Islet precursor cell (in vitro differentiated cells): ENCODE data around the gene PRKAR2A.

Experiments used
- DNase-seq: peaks from one replicate; pipeline ENCODE4 v3.0.0-alpha.2; 2018

Gene PRKAR2A

GRCh38 chr3:48847504-48848423 is at the start of gene PRKAR2A:
Gene PRKAR2A (minus strand): TSS chr3:48847874. CDS start chr3:48847596, 278 bp downstream.
- peak; percentile 91 for DNase-seq

- no peak for DNase-seq
Measured at GRCh38 chr3:48896936-48897335, 49.3 kb upstream of the PRKAR2A start.

- DNase-seq, result no peak
Measured at GRCh38 chr3:48894516-48894915, 46.8 kb upstream of the PRKAR2A start.

GRCh38 chr3:48891606-48892005 is 43.9 kb upstream of the PRKAR2A start:
- DNase-seq, result no peak

GRCh38 chr3:48885753-48886152 is 38.1 kb upstream of the PRKAR2A start:
- no peak for DNase-seq

- no peak for DNase-seq
Measured at GRCh38 chr3:48881652-48882114, 34.0 kb upstream of the PRKAR2A start.

GRCh38 chr3:48881006-48881405 is 33.3 kb upstream of the PRKAR2A start:
- no peak for DNase-seq

GRCh38 chr3:48879994-48880377 is 32.3 kb upstream of the PRKAR2A start:
- no peak for DNase-seq

- no peak for DNase-seq
Measured at GRCh38 chr3:48879307-48879993, 31.8 kb upstream of the PRKAR2A start.

GRCh38 chr3:48877671-48878070 is 30.0 kb upstream of the PRKAR2A start:
- no peak for DNase-seq

- no peak for DNase-seq
Measured at GRCh38 chr3:48863122-48863521, 15.4 kb upstream of the PRKAR2A start.

- no peak for DNase-seq
Measured at GRCh38 chr3:48859206-48859605, 11.5 kb upstream of the PRKAR2A start.

GRCh38 chr3:48858709-48859108 is 11.0 kb upstream of the PRKAR2A start:
- DNase-seq, result no peak

- no peak for DNase-seq
Measured at GRCh38 chr3:48857641-48858040, 10.0 kb upstream of the PRKAR2A start.

GRCh38 chr3:48856469-48856868 is 8.8 kb upstream of the PRKAR2A start:
- no peak for DNase-seq

GRCh38 chr3:48855681-48856447 is 8.2 kb upstream of the PRKAR2A start:
- DNase-seq, result no peak

- no peak for DNase-seq
Measured at GRCh38 chr3:48852151-48852550, 4.5 kb upstream of the PRKAR2A start.

- DNase-seq, result no peak
Measured at GRCh38 chr3:48851407-48851806, 3.7 kb upstream of the PRKAR2A start.

- DNase-seq, result no peak
Measured at GRCh38 chr3:48848816-48849515, 1.3 kb upstream of the PRKAR2A start.

- peak; percentile 87 for DNase-seq
Measured at GRCh38 chr3:48847053-48847503, 596 bp downstream of the PRKAR2A start.

- DNase-seq, result no peak
Measured at GRCh38 chr3:48845170-48845569, 2.5 kb downstream of the PRKAR2A start.

- no peak for DNase-seq
Measured at GRCh38 chr3:48837163-48837562, 10.5 kb downstream of the PRKAR2A start.
